HCT116 (cell line): ENCODE data around the gene FAM171A1.

Experiments used
- CTCF ChIP-seq, 3 experiments: fragments of 200-600 bp in 1 of 3; sonication (generic) in 1 of 3; IDR thresholded peaks in 2 of 3; conservative IDR thresholded peaks in 1 of 3; 2 replicates each; pipeline ENCODE4 v1.5.1; 2012 to 2017; ENCODE audit warnings: low read depth in 2 of 3, low read length in 2 of 3, antibody characterized with exemption in 1 of 3, borderline replicate concordance in 1 of 3, control low read depth in 1 of 3, mild to moderate bottlenecking in 1 of 3, mixed read lengths in 1 of 3, mixed run types in 1 of 3, moderate library complexity in 1 of 3; ENCODE audit not compliant: insufficient read depth in 1 of 3
- EZH2 ChIP-seq: fragments of 200-600 bp; sonication (generic); IDR thresholded peaks from 2 replicates; pipeline ENCODE4 v1.6.1; 2017; ENCODE audit warnings: antibody characterized with exemption, mixed run types
- POLR2AphosphoS5 ChIP-seq: IDR thresholded peaks from 2 replicates; pipeline ENCODE4 v1.6.1; 2011; ENCODE audit warnings: mild to moderate bottlenecking, low read depth, low read length, moderate library complexity
- SIN3A ChIP-seq: IDR thresholded peaks from 2 replicates; pipeline ENCODE4 v1.6.1; 2012; ENCODE audit warnings: low read depth

GRCh38 chr10:15316145-15316544, 54.9 kb downstream of the FAM171A1 start:
- TF ChIP-seq CTCF (IDR thresholded peaks at IDR 0.05 in 2 of 3, conservative IDR thresholded peaks at IDR 0.05 in 1 of 3; ENCODE audit: borderline replicate concordance in 1 of 3, insufficient read depth in 1 of 3, low read depth in 2 of 3, low read length in 2 of 3) (no peak), EZH2 (no peak), SIN3A (no peak), POLR2AphosphoS5 (no peak)
